H9 (cell line): ENCODE measurements around the gene ENOX1. TPM values are rescaled to one million over a fixed set of nuclear protein-coding genes. Genes with fewer than 3 reads are reported as not detected.

ENCODE experiments used
- DNase-seq: peaks from one replicate; pipeline ENCODE4 v3.0.0-alpha.2; 2017
- H2AFZ ChIP-seq: one replicate; pipeline ENCODE4 v1.6.1; 2013; ENCODE audit warnings: mild to moderate bottlenecking, low read length, control low read depth, moderate library complexity
- H2AK5ac ChIP-seq: 2 replicates; pipeline ENCODE4 v1.6.1; 2013; ENCODE audit warnings: low read length, control low read depth, mixed read lengths; ENCODE audit not compliant: insufficient read length
- H2BK120ac ChIP-seq: one replicate; pipeline ENCODE4 v1.6.1; 2013; ENCODE audit warnings: low read depth, mild to moderate bottlenecking, low read length, control low read depth, inconsistent platforms; ENCODE audit not compliant: poor library complexity, severe bottlenecking
- H2BK12ac ChIP-seq: 2 replicates; pipeline ENCODE4 v1.6.1; 2013; ENCODE audit warnings: low read length, control low read depth, mixed read lengths, low read depth; ENCODE audit not compliant: insufficient read length
- H2BK15ac ChIP-seq: 2 replicates; pipeline ENCODE4 v1.6.1; 2013; ENCODE audit warnings: low read depth, low read length, control low read depth
- H2BK20ac ChIP-seq: one replicate; pipeline ENCODE4 v1.6.1; 2013; ENCODE audit warnings: low read depth, mild to moderate bottlenecking, low read length, control low read depth, inconsistent platforms; ENCODE audit not compliant: poor library complexity, severe bottlenecking
- H2BK5ac ChIP-seq: 2 replicates; pipeline ENCODE4 v1.6.1; 2013; ENCODE audit warnings: low read length, control low read depth, mixed read lengths; ENCODE audit not compliant: insufficient read length
- H3K14ac ChIP-seq: 2 replicates; pipeline ENCODE4 v1.6.1; 2013; ENCODE audit warnings: low read length, control low read depth; ENCODE audit not compliant: insufficient read depth
- H3K18ac ChIP-seq: 2 replicates; pipeline ENCODE4 v1.6.1; 2013; ENCODE audit warnings: low read depth, mild to moderate bottlenecking, mixed read lengths, low read length, control low read depth; ENCODE audit not compliant: insufficient read length
- H3K23ac ChIP-seq: 2 replicates; pipeline ENCODE4 v1.6.1; 2013; ENCODE audit warnings: low read length, control low read depth, mixed read lengths, low read depth; ENCODE audit not compliant: insufficient read length
- H3K23me2 ChIP-seq: 2 replicates; pipeline ENCODE4 v1.6.1; 2013; ENCODE audit warnings: low read depth, mild to moderate bottlenecking, mixed read lengths, low read length, control low read depth; ENCODE audit not compliant: insufficient read length, poor library complexity, severe bottlenecking
- H3K27ac ChIP-seq: 2 replicates; pipeline ENCODE4 v1.5.1; 2013; ENCODE audit warnings: low read length, control low read depth, mixed read lengths, low read depth; ENCODE audit not compliant: insufficient read length
- H3K27me3 ChIP-seq: 2 replicates; pipeline ENCODE4 v1.6.1; 2013; ENCODE audit warnings: low read length, control low read depth, inconsistent platforms; ENCODE audit not compliant: insufficient read depth
- H3K4ac ChIP-seq: 2 replicates; pipeline ENCODE4 v1.6.1; 2013; ENCODE audit warnings: low read depth, mild to moderate bottlenecking, control low read depth, inconsistent platforms, low read length, moderate library complexity
- H3K4me1 ChIP-seq: 2 replicates; pipeline ENCODE4 v1.6.1; 2013; ENCODE audit warnings: low read length, control low read depth, inconsistent platforms; ENCODE audit not compliant: insufficient read depth
- H3K4me2 ChIP-seq: 2 replicates; pipeline ENCODE4 v1.6.1; 2013; ENCODE audit warnings: low read length, control low read depth, mixed read lengths; ENCODE audit not compliant: insufficient read length, insufficient read depth
- H3K56ac ChIP-seq: 2 replicates; pipeline ENCODE4 v1.6.1; 2013; ENCODE audit warnings: low read depth, mild to moderate bottlenecking, mixed read lengths, low read length, control low read depth; ENCODE audit not compliant: insufficient read length
- H3K79me1 ChIP-seq: 2 replicates; pipeline ENCODE4 v1.6.1; 2013; ENCODE audit warnings: low read depth, mild to moderate bottlenecking, moderate library complexity, low read length, control low read depth, inconsistent platforms; ENCODE audit not compliant: insufficient read depth, poor library complexity, severe bottlenecking
- H3K79me2 ChIP-seq: 2 replicates; pipeline ENCODE4 v1.6.1; 2013; ENCODE audit warnings: low read length, control low read depth, inconsistent platforms; ENCODE audit not compliant: insufficient read depth
- H3K9ac ChIP-seq: 2 replicates; pipeline ENCODE4 v1.6.1; 2013; ENCODE audit warnings: low read length, control low read depth, mixed read lengths; ENCODE audit not compliant: insufficient read length; ENCODE audit errors: extremely low read depth
- H3K9me3 ChIP-seq: one replicate; pipeline ENCODE4 v1.6.1; 2013; ENCODE audit warnings: low read depth, low read length, inconsistent platforms; ENCODE audit not compliant: control insufficient read depth
- H3T11ph ChIP-seq: one replicate; pipeline ENCODE4 v1.6.1; 2013; ENCODE audit warnings: mild to moderate bottlenecking, low read length, control low read depth, inconsistent platforms
- H4K20me1 ChIP-seq: one replicate; pipeline ENCODE4 v1.6.1; 2013; ENCODE audit not compliant: control insufficient read depth, insufficient read length, insufficient read depth
- H4K5ac ChIP-seq: 2 replicates; pipeline ENCODE4 v1.6.1; 2013; ENCODE audit warnings: low read depth, mild to moderate bottlenecking, mixed read lengths, low read length, control low read depth; ENCODE audit not compliant: insufficient read length
- H4K8ac ChIP-seq: replicated peaks from 2 replicates; pipeline ENCODE4 v1.6.1; 2013; ENCODE audit warnings: low read length, control low read depth, mixed read lengths, low read depth; ENCODE audit not compliant: insufficient read length
- H4K91ac ChIP-seq: 2 replicates; pipeline ENCODE4 v1.6.1; 2013; ENCODE audit warnings: low read depth, mild to moderate bottlenecking, moderate library complexity, mixed read lengths, low read length, control low read depth; ENCODE audit not compliant: insufficient read length
- H3K27ac Mint-ChIP-seq, 3 experiments: 2 replicates in 2 of 3; 3 replicates in 1 of 3; pipeline ENCODE4 v1.8.0; 2020 to 2021; ENCODE audit warnings: mixed read lengths in 3 of 3, mild to moderate bottlenecking in 1 of 3, moderate library complexity in 1 of 3
- H3K27me3 Mint-ChIP-seq: 2 replicates; pipeline ENCODE4 v1.8.0; 2021; ENCODE audit warnings: low read depth, mild to moderate bottlenecking, moderate library complexity, mixed read lengths
- H3K36me3 Mint-ChIP-seq, 3 experiments: 2 replicates in 2 of 3; 3 replicates in 1 of 3; pipeline ENCODE4 v1.8.0; 2020 to 2021; ENCODE audit warnings: low read depth in 3 of 3, mixed read lengths in 3 of 3; ENCODE audit not compliant: insufficient read depth in 1 of 3
- H3K4me1 Mint-ChIP-seq, 2 experiments: 2 replicates each; pipeline ENCODE4 v1.8.0; 2020; ENCODE audit warnings: mixed read lengths in 2 of 2
- H3K4me3 Mint-ChIP-seq, 2 experiments: 2 replicates in 1 of 2; 3 replicates in 1 of 2; pipeline ENCODE4 v1.8.0; 2020 to 2021; ENCODE audit warnings: mild to moderate bottlenecking in 2 of 2, mixed read lengths in 2 of 2, moderate library complexity in 1 of 2
- H3K9me3 Mint-ChIP-seq, 2 experiments: 2 replicates in 1 of 2; 3 replicates in 1 of 2; pipeline ENCODE4 v1.8.0; 2020; ENCODE audit warnings: mild to moderate bottlenecking in 2 of 2, mixed read lengths in 2 of 2, moderate library complexity in 1 of 2
- WGBS: extraction: QIAGEN DNeasy Blood & Tissue Kit; methylation state at CpG from one replicate; pipeline ENCODE4 v1.1.7; 2013; ENCODE audit warnings: missing lambda C conversion rate, low lambda C conversion rate, mixed read lengths; ENCODE audit not compliant: insufficient read length; ENCODE audit errors: extremely low coverage; 5-methylcytosine and 5-hydroxymethylcytosine counted together
- total RNA-seq: library from RNA; stranded (reverse); gene quantifications from 2 replicates; pipeline ENCODE4 v1.2.1, GENCODE V29; 2021
- TF ChIP-seq, protein P1 (sequence below): fragments of 200-600 bp; sonication (generic); conservative IDR thresholded peaks from 3 replicates; pipeline ENCODE4 v1.8.0; 2021; ENCODE audit warnings: antibody characterized with exemption, mild to moderate bottlenecking

ENOX1 gene
- total RNA-seq, 1 experiment from 2014 or later: 0.24 TPM

DNA sequence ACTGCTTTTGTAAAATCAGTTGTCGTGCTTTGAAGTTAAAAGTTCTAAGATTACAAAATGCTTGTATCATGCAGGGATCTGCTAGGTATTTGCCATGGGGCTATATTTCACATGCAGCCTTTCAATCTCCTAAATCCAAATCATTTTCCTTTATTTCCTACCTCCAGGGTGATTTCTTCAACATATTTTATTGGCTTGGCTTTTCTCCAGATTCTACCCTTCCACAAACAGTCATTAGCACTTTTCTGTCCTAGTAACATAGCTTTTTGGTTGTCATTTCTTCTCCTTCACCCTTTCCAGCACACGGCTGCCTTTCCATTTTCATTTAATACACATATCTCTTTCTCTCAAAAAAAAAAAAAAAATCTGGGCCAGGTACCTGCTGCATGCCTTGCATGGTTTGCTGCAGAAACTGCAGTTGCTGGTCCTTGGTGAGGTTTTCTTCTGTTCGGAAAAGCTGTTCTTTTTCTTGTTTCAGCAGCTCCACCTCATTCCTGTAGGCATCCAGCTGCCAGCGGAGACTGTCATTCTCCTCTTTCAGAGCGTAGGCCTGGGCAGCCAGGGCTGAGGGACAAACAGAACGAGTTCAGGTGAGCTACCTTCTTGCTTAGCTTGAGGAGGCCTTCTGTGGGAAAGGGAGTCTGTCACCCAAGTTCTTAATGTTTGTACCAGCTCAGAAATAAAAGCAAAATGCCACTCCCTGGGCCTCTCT lies 488.6 kb downstream of the ENOX1 start:
- no peak overlapping the region for H2AFZ ChIP-seq

More for the DNA sequence above, 488.6 kb downstream of the ENOX1 start:
- Histone ChIP-seq H4K8ac (no peak overlapping the region), H3T11ph (no peak overlapping the region), H2BK5ac (no peak overlapping the region), H3K79me1 (no peaks in the 10 kb centered on the region), H3K9ac (no peak overlapping the region), H3K23me2 (no peaks in the 10 kb centered on the region), H2BK15ac (no peak overlapping the region), H4K91ac (no peak overlapping the region), H2BK12ac (no peak overlapping the region), H3K9me3 (no peaks in the 10 kb centered on the region), H3K14ac (peak overlapping the region; percentile 28; the same call in 1 of the 2 replicates), H4K5ac (no peak overlapping the region), H3K27me3 (no peaks in the 10 kb centered on the region), H2AK5ac (no peak overlapping the region), H4K20me1 (no peaks in the 10 kb centered on the region), H2BK20ac (no peak overlapping the region), H3K79me2 (no peaks in the 10 kb centered on the region), H3K4ac (no peak overlapping the region), H3K56ac (no peak overlapping the region), H3K4me2 (no peak overlapping the region), H3K23ac (no peak overlapping the region), H3K27ac (no peak overlapping the region), H2BK120ac (no peak overlapping the region), H3K18ac (no peak overlapping the region), H3K4me1 (no peaks in the 10 kb centered on the region; the same call in 1 of the 2 replicates)
- H3K4me1 Mint-ChIP-seq: peaks cover 14% of the 10 kb centered on the region in 2 experiments
- no peak overlapping the region for H3K4me3 Mint-ChIP-seq
- H3K27ac Mint-ChIP-seq: no peak overlapping the region
- H3K9me3 Mint-ChIP-seq: no peaks in the 10 kb centered on the region
- H3K36me3 Mint-ChIP-seq: no peaks in the 10 kb centered on the region
- H3K27me3 Mint-ChIP-seq: no peaks in the 10 kb centered on the region
- TF ChIP-seq, protein P1, sequence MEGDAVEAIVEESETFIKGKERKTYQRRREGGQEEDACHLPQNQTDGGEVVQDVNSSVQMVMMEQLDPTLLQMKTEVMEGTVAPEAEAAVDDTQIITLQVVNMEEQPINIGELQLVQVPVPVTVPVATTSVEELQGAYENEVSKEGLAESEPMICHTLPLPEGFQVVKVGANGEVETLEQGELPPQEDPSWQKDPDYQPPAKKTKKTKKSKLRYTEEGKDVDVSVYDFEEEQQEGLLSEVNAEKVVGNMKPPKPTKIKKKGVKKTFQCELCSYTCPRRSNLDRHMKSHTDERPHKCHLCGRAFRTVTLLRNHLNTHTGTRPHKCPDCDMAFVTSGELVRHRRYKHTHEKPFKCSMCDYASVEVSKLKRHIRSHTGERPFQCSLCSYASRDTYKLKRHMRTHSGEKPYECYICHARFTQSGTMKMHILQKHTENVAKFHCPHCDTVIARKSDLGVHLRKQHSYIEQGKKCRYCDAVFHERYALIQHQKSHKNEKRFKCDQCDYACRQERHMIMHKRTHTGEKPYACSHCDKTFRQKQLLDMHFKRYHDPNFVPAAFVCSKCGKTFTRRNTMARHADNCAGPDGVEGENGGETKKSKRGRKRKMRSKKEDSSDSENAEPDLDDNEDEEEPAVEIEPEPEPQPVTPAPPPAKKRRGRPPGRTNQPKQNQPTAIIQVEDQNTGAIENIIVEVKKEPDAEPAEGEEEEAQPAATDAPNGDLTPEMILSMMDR: no peak
- no CpG with 5 or more reads among the region's 6 CpGs for WGBS
- DNase-seq: no peak
